GM12891 (cell line): ENCODE measurements around the gene LUZP2.

Source experiments
- POLR2A ChIP-seq: IDR thresholded peaks from 2 replicates; pipeline ENCODE4 v1.6.1; 2011; ENCODE audit warnings: low read depth, low read length, control low read depth
- POLR2AphosphoS5 ChIP-seq: IDR thresholded peaks from 2 replicates; pipeline ENCODE4 v1.6.1; 2011; ENCODE audit warnings: low read depth, low read length, control low read depth
- SPI1 ChIP-seq: IDR thresholded peaks from 2 replicates; pipeline ENCODE4 v1.6.1; 2011; ENCODE audit warnings: low read depth, low read length, control low read depth
- TAF1 ChIP-seq: IDR thresholded peaks from 2 replicates; pipeline ENCODE4 v1.6.1; 2011; ENCODE audit warnings: low read depth, low read length, control low read depth

GRCh38 chr11:24667353-24667968 lies 170.6 kb downstream of the LUZP2 start:
- TF ChIP-seq POLR2A (no peak), POLR2AphosphoS5 (no peak), TAF1 (no peak), SPI1 (no peak)
